Pancreas (tissue), 10 donors: ENCODE measurements around the gene SLC46A1. TPM values are rescaled to one million over a fixed set of nuclear protein-coding genes. Genes with fewer than 3 reads are reported as not detected.

Source experiments
- ATAC-seq, 4 donors: fragments of 200-7000 bp; cut with Tn5 transposase; one replicate each; pipeline versions ENCODE4 v1.8.0 to v1.9.1; 2020; ENCODE audit warnings: mild to moderate bottlenecking in 4 of 4, moderate library complexity in 4 of 4
- DNase-seq, 6 donors: peaks; one replicate each; pipeline ENCODE4 v3.0.0-alpha.2; 2020
- FAIRE-seq: peaks from 2 replicates; lab custom pipeline; 2012; peaks lifted over from hg19 to GRCh38; lab: Jason Lieb, UNC
- H3K27ac ChIP-seq, 4 donors: fragments of 200-600 bp; sonication (generic); 1 replicate in 3 of 4; 2 replicates in 1 of 4; pipeline versions ENCODE4 v1.5.0 to v1.8.0; 2020
- H3K27me3 ChIP-seq, 4 donors: fragments of 200-600 bp; one replicate each; pipeline ENCODE4 v1.8.0; 2021
- H3K36me3 ChIP-seq, 3 donors: fragments of 200-600 bp; sonication (generic) in 1 of 3; one replicate each; pipeline versions ENCODE4 v1.5.0 to v1.8.0; 2020 to 2021
- H3K4me1 ChIP-seq, 3 donors: fragments of 200-600 bp; one replicate each; pipeline ENCODE4 v1.8.0; 2021
- H3K4me3 ChIP-seq, 4 donors: fragments of 200-600 bp; sonication (generic) in 2 of 4; one replicate each; pipeline versions ENCODE4 v1.5.0 to v1.8.0; 2020 to 2021
- H3K9me3 ChIP-seq, 4 donors: fragments of 200-600 bp; one replicate each; pipeline ENCODE4 v1.8.0; 2021
- CTCF ChIP-seq, 4 donors: fragments of 200-600 bp; sonication (generic) in 3 of 4; IDR thresholded peaks; one replicate each; pipeline versions ENCODE4 v1.5.0 to v1.8.0; 2021; ENCODE audit warnings: antibody characterized with exemption in 4 of 4
- WGBS, 2 donors: extraction: QIAGEN DNeasy Blood & Tissue Kit; methylation state at CpG; one replicate each; pipeline ENCODE4 v1.1.7; 2013; 5-methylcytosine and 5-hydroxymethylcytosine counted together
- intact Hi-C, 3 donors: fragments of 100-400 bp; cut with DNase I; formaldehyde crosslinking; loops; one replicate each; pipeline versions ENCODE4 v1.11.1 to v1.14.2; 2022
- polyA plus RNA-seq, 2 donors: library from polyadenylated mRNA; stranded (reverse); fragments of 200-250 nt; gene quantifications; one replicate each; pipeline ENCODE4 v1.2.3, GENCODE V29; 2013
- total RNA-seq, 6 donors: library from RNA; stranded (reverse); fragmentation: NEBNext Ultra II Directional in 4 of 6; extraction: Animal tissue kit (Norgen Biotek cat#: 25700) in 4 of 6; gene quantifications; one replicate each; pipeline versions ENCODE4 v1.2.1 to v1.2.4, GENCODE V29; 2021 to 2023
- donor health status: healthy with polysubstance abuse.
- donor health status: DM: no; HTN: no; CAD: no; lungs with moderate emphysema.
- donor health status: DM: no; HTN: no; CAD: no.
- donor health status: control.
- donor health status: control.
- donor health status: Bipolar disorder and iron deficiency.
- donor health status: DM: yes; HTN: yes; CAD: no.
- donor health status: DM: no; HTN: no; CAD: no.
- donor health status: DM: no; HTN: no; CAD: no.
- donor health status: DM: yes; HTN: yes; CAD: no.

Gene SLC46A1
- total and polyA plus RNA-seq, 8 donors: 5.8 to 13.8 (median 7.3) TPM

- H3K4me3 ChIP-seq: peak within 1 kb of the TSS; percentile 17 to 54 (median 38)
These were observed 34.5 kb downstream of the SLC46A1 start, which contains the start of gene SARM1 for GRCh38 chr17:28371245-28372202. SARM1 (plus strand) TSS chr17:28371694; CDS start chr17:28372033, 339 bp downstream.

GRCh38 chr17:28370744-28371103 is 35.3 kb downstream of the SLC46A1 start:
- no peak for DNase-seq
- H3K4me3 ChIP-seq: peak overlapping the region in 1 of 4 donors; percentile 54
- H3K27me3 ChIP-seq: no peaks in the 10 kb centered on the region
- intact Hi-C loops: no loop called here
- WGBS, 2 donors: 20 to 21% methylated on average over 1 of the region's 1 CpG
- no peaks in the 10 kb centered on the region for H3K9me3 ChIP-seq
- peak in 1 of 4 donors; percentile 2 for ATAC-seq
- no peaks in the 10 kb centered on the region for H3K36me3 ChIP-seq
- H3K4me1 ChIP-seq: peaks cover 9 to 28% (median 13%) of the 10 kb centered on the region in 3 donors
- TF ChIP-seq CTCF (IDR thresholded peaks at IDR 0.05): no peak
- FAIRE-seq: no peak
- peak overlapping the region; percentile 22 to 75 (median 50) for H3K27ac ChIP-seq

More at GRCh38 chr17:28371245-28372202, 34.5 kb downstream of the SLC46A1 start, which contains the start of gene SARM1:
- no peaks in the 10 kb centered on the region for H3K36me3 ChIP-seq
- FAIRE-seq: no peak
- TF ChIP-seq CTCF (IDR thresholded peaks at IDR 0.05): no peak
- peak; percentile 50 to 81 (median 78) for ATAC-seq
- peaks cover 9 to 28% (median 13%) of the 10 kb centered on the region in 3 donors for H3K4me1 ChIP-seq
- no peaks in the 10 kb centered on the region for H3K27me3 ChIP-seq
- H3K9me3 ChIP-seq: no peaks in the 10 kb centered on the region
- WGBS, 2 donors: 2% methylated on average over 62 to 80 of the region's 80 CpGs
- intact Hi-C loops: no loop called here
- DNase-seq: peak; percentile 64 to 87 (median 79)
- peak within 1 kb of the TSS; percentile 22 to 75 (median 50) for H3K27ac ChIP-seq

GRCh38 chr17:28370035-28370743 is 35.8 kb downstream of the SLC46A1 start, which contains the start of gene VTN:
VTN (minus strand) TSS chr17:28370307; CDS start chr17:28370203, 104 bp downstream.
- H3K4me1 ChIP-seq: peaks cover 9 to 28% (median 13%) of the 10 kb centered on the region in 3 donors
- no peaks in the 10 kb centered on the region for H3K36me3 ChIP-seq
- H3K4me3 ChIP-seq: peak within 1 kb of the TSS in 2 of 4 donors; percentile 38 to 54
- 10 to 17% methylated on average over 8 of the region's 8 CpGs for WGBS, 2 donors
- ATAC-seq (peak; percentile 74 to 81 (median 75)), FAIRE-seq (no peak), DNase-seq (peak; percentile 67 to 83 (median 73))
- intact Hi-C loops: no loop called here
- H3K9me3 ChIP-seq: no peaks in the 10 kb centered on the region
- no peaks in the 10 kb centered on the region for H3K27me3 ChIP-seq
- peak within 1 kb of the TSS; percentile 22 to 75 (median 50) for H3K27ac ChIP-seq
- no peak for TF ChIP-seq CTCF (IDR thresholded peaks at IDR 0.05)

- peak in 2 of 4 donors; percentile 1 to 8 for ATAC-seq
- TF ChIP-seq CTCF (IDR thresholded peaks at IDR 0.05): no peak
- H3K27me3 ChIP-seq: no peaks in the 10 kb centered on the region
- intact Hi-C loops: no loop called here
- no peak for FAIRE-seq
- peaks cover 9 to 28% (median 13%) of the 10 kb centered on the region in 3 donors for H3K4me1 ChIP-seq
- DNase-seq: no peak
- peak overlapping the region; percentile 22 to 75 (median 50) for H3K27ac ChIP-seq
- H3K36me3 ChIP-seq: no peaks in the 10 kb centered on the region
- H3K4me3 ChIP-seq: no peak overlapping the region
- H3K9me3 ChIP-seq: no peaks in the 10 kb centered on the region
- 65 to 67% methylated on average over 10 of the region's 10 CpGs for WGBS, 2 donors
These were observed 36.4 kb downstream of the SLC46A1 start for GRCh38 chr17:28369684-28370034.
